Raji (cell line): ENCODE results near the gene PMM2.

Experiments used
- POLR2A ChIP-seq: IDR thresholded peaks from 2 replicates; pipeline ENCODE4 v1.6.1; 2011; ENCODE audit warnings: low read depth, low read length, control low read depth; ENCODE audit not compliant: insufficient read depth

PMM2 gene

DNA sequence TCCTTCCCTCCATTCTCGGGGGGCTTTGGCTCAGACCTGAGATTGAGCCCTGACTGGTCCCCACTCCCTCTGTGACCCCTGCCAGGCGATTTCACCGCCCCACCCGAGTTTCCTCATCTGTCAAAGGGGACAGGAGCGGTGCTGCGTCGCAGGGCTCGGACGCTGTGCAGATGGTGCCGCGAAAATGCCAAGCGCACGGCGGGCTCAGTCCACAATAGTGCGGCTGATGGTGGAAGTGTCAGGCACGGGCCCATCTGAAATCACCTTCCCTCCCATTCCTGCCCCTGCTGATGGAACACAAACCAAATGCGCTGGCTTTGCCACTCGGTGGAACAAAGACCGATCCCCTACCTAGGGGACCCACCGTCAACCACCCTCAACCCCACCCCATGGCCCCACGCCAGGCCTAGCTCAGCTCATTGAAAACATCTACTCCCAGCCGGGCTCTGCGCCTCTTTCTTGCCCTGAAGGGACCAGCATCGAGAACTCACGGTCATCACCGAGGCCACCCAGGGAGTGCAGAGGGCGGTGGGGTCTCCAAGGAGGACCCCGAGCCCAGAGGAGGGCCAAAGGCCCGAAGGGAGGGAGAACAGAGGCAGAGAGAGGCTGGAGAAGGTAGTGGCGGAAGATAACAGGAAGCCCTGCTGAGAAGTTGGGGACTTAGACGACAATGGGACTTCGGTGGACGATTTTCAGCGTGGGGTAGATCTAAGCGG is 69.7 kb downstream of the PMM2 start:
- no peak for TF ChIP-seq POLR2A

GRCh38 chr16:8867932-8868415 is 70.3 kb downstream of the PMM2 start:
- no peak for TF ChIP-seq POLR2A

GRCh38 chr16:8868416-8869211 is 71.0 kb downstream of the PMM2 start, which contains the start of gene CARHSP1:
CARHSP1 (minus strand) TSS chr16:8869006; CDS start chr16:8859328, 9,678 bp downstream.
- TF ChIP-seq POLR2A, result peak; percentile 73

GRCh38 chr16:8869212-8869987 is 71.8 kb downstream of the PMM2 start:
- TF ChIP-seq POLR2A, result peak; percentile 51; the same call in 1 of the 2 replicates

DNA sequence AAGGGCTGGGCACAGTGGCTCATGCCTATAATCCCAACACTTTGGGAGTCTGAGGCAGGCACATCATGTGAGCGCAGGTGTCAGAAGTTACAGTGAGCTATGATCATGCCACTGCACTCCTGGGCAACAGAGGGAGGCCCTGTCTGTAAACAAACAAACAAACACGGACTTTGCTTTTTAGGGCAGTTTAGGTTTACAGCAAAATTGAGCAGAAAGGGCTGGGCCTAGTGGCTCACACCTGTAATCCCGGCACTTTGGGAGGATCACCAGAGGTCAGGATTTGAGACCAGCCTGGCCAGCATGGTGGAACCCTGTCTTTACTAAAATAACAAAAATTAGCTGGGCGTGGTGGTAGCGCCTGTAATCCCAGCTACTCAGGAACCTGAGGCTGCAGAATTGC is 74.4 kb downstream of the PMM2 start:
- no peak for TF ChIP-seq POLR2A

- TF ChIP-seq POLR2A, result no peak
Measured at GRCh38 chr16:8872967-8873865, 75.6 kb downstream of the PMM2 start.

GRCh38 chr16:8874388-8874787 is 76.7 kb downstream of the PMM2 start:
- TF ChIP-seq POLR2A, result no peak

- no peak for TF ChIP-seq POLR2A
Measured at GRCh38 chr16:8877894-8878522, 80.4 kb downstream of the PMM2 start.

DNA sequence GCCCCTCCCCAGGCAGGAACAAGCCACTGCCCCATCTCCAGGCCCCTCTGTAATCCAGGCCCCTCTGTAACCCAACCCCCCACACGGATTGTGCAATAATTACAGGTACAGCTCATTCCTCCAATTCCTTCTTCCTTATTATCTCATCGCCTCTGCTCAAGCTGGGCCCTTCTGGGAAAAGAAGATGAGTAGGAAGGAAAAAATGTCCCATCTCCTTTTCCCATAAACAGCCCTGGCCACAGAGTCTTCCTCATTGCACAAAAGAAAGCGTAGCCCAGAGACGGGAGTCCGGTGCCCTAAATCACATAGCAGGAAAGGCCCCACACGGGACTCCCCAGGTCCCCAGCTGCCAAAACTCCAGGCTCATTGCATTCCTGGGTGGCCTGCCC is 80.9 kb downstream of the PMM2 start:
- no peak for TF ChIP-seq POLR2A

- no peak for TF ChIP-seq POLR2A
Measured at GRCh38 chr16:8880839-8881510, 83.3 kb downstream of the PMM2 start.

- no peak for TF ChIP-seq POLR2A
Measured at GRCh38 chr16:8882041-8882617, 84.5 kb downstream of the PMM2 start, which contains the start of gene LITAFD. LITAFD (plus strand) TSS chr16:8882351; CDS start chr16:8884356, 2,005 bp downstream.

DNA sequence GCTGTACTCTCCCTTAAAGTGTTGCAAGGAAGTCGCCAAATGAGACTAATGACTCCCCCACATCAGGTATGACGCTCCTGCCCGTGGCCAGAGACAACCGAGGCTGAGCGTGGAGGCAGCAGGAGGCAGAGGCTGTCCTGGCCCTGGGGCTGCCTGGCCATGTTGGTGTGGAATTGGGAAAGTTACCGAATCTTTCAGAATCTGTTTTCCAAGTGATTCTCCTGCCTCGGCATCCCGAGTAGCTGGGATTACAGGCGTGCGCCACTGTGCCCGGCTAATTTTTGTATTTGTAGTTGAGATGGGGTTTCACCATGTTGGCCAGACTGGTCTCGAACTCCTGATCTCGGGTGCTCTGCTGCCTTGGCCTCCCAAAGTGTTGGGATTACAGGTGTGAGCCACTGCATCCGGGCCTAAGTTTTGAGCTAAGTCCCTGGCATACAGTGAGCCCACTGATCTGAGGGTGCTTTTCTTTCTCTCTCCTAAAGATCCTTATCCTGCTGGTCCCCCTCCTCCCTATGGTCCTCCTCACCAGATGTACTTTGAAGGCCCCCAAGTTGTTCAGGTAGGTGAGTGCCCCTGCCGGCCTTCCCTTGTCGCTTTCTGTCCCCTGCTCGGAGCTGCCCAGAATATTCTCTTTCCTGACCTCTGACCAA is 85.2 kb downstream of the PMM2 start:
- TF ChIP-seq POLR2A, result no peak

DNA sequence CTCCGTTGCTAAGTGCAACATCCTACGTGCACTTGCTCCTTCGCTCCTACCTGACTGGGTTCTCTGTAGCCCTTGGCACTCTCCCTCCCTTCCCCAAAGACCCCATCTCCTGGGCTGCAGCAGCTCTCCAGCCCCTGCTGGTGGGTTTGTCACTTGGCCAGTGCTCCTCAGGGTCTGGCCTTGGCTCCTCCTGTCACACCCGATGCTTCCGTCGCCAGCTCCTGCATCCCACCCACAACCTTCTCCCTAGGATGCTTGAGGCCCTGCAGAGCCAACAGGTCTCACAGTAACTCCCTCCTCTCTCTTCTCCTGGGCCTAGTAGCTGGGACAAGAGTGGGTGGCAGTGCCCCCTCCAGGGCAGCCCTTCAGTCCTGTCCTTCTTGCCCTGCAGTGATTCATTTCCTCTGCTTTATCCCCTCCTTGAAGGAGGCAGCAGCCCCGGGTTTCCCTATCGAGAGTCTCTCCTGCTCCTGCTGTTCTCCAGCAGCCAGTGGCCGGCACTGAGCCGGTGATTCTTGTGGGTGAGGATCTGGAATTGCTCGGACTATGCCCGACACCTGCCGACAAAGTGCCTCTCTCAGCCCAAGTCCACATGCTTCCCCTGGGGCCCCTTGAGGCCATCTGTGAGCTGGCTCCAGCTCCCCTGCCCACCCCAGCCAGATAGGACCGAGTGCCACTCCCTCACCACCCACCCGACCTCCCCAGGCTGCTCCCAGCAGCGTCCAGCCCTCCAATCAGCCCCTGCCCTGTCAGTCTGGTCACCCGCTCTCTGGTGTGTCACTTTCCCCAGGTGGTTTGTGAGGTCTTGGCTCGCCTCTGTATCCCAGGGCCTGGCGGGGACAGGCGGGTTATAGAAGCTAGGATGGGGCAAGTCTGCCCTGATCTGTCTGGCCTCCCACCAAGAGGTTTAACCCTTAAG is 88.3 kb downstream of the PMM2 start:
- no peak for TF ChIP-seq POLR2A
